ENCODE data around the gene DLG1. TPM values are rescaled to one million over a fixed set of nuclear protein-coding genes. Genes with fewer than 3 reads are reported as not detected.

DLG1 gene
- total and polyA plus RNA-seq, 4 donors, result 12.7 to 51.2 (median 22.3) TPM

DNA sequence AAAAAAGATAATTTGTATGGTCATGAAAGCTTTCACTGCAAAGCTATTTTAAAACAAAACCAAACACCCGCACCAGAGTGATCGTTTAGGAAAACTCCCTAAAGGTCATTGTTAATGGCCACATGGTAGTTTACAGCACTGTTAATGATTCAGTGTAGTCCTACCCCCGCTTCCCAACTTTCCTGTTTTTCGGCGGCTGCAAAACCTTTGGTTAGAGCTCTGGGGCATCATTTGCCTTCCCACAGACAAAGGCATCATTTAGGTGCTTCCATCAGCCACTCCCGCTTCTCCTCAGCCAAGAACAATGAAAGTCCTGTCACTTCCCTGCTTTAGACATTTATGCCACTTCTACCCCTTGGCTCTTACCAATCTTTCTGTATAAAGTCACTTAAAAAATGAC is 279.4 kb downstream of the DLG1 start (continued):
- TF ChIP-seq, protein P1, sequence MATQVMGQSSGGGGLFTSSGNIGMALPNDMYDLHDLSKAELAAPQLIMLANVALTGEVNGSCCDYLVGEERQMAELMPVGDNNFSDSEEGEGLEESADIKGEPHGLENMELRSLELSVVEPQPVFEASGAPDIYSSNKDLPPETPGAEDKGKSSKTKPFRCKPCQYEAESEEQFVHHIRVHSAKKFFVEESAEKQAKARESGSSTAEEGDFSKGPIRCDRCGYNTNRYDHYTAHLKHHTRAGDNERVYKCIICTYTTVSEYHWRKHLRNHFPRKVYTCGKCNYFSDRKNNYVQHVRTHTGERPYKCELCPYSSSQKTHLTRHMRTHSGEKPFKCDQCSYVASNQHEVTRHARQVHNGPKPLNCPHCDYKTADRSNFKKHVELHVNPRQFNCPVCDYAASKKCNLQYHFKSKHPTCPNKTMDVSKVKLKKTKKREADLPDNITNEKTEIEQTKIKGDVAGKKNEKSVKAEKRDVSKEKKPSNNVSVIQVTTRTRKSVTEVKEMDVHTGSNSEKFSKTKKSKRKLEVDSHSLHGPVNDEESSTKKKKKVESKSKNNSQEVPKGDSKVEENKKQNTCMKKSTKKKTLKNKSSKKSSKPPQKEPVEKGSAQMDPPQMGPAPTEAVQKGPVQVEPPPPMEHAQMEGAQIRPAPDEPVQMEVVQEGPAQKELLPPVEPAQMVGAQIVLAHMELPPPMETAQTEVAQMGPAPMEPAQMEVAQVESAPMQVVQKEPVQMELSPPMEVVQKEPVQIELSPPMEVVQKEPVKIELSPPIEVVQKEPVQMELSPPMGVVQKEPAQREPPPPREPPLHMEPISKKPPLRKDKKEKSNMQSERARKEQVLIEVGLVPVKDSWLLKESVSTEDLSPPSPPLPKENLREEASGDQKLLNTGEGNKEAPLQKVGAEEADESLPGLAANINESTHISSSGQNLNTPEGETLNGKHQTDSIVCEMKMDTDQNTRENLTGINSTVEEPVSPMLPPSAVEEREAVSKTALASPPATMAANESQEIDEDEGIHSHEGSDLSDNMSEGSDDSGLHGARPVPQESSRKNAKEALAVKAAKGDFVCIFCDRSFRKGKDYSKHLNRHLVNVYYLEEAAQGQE (IDR thresholded peaks at IDR 0.05), result no peak
- TF ChIP-seq HNF4A (conservative IDR thresholded peaks at IDR 0.05), result no peak

DNA sequence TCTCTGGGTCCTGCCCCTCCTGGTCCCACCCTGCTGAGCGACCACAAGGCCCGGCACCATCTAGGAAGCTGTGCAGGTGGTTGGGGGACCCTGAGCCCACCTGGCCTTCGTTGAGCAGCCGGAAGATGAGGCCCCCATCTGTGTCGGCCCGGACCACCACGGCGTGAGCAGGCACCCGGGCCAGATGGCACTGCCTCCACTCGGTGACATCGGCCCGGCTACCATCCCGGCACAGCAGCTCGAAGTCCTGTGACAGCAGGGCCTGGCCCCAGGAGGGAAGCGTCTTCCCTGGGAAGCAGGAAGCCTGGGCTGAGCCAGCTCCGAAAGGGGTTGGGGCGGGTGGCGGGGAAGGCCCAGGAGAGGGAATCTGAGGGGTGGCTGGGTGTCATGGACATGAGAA is 281.4 kb downstream of the DLG1 start:
- H3K36me3 ChIP-seq (ENCODE audit: control insufficient read depth in 4 of 4, insufficient read depth in 3 of 4, low read depth in 1 of 4, low read length in 3 of 4), result no peaks in the 10 kb centered on the region
- 97% methylated on average over 18 of the region's 18 CpGs for WGBS
- H3K9me3 ChIP-seq (ENCODE audit: control insufficient read depth in 4 of 4, low read length in 3 of 4), result no peaks in the 10 kb centered on the region
- H3K4me3 ChIP-seq (ENCODE audit: low read depth in 1 of 3, low read length in 3 of 3), result no peak overlapping the region
- no peak for DNase-seq (ENCODE audit: low spot score)
- H3K27ac ChIP-seq (ENCODE audit: low read depth in 1 of 2, low read length in 2 of 2), result no peak overlapping the region
- TF ChIP-seq YY1 (IDR thresholded peaks at IDR 0.05) (no peak), EGR1 (IDR thresholded peaks at IDR 0.05; ENCODE audit: low read depth in 2 of 2) (no peak), HNF4A (conservative IDR thresholded peaks at IDR 0.05) (no peak), SP1 (IDR thresholded peaks at IDR 0.05) (no peak), GABPA (IDR thresholded peaks at IDR 0.05 in 1 of 2, conservative IDR thresholded peaks at IDR 0.05 in 1 of 2) (no peak), FOXA1 (IDR thresholded peaks at IDR 0.05) (no peak)
- H3K9ac ChIP-seq (ENCODE audit: low read depth in 1 of 2, low read length in 2 of 2), result no peak overlapping the region
- H3K27me3 ChIP-seq (ENCODE audit: control insufficient read depth in 4 of 4, insufficient read depth in 4 of 4, low read length in 3 of 4), result no peaks in the 10 kb centered on the region
- H3K4me1 ChIP-seq (ENCODE audit: control insufficient read depth in 4 of 4, insufficient read depth in 4 of 4, low read length in 3 of 4), result no peaks in the 10 kb centered on the region

DNA sequence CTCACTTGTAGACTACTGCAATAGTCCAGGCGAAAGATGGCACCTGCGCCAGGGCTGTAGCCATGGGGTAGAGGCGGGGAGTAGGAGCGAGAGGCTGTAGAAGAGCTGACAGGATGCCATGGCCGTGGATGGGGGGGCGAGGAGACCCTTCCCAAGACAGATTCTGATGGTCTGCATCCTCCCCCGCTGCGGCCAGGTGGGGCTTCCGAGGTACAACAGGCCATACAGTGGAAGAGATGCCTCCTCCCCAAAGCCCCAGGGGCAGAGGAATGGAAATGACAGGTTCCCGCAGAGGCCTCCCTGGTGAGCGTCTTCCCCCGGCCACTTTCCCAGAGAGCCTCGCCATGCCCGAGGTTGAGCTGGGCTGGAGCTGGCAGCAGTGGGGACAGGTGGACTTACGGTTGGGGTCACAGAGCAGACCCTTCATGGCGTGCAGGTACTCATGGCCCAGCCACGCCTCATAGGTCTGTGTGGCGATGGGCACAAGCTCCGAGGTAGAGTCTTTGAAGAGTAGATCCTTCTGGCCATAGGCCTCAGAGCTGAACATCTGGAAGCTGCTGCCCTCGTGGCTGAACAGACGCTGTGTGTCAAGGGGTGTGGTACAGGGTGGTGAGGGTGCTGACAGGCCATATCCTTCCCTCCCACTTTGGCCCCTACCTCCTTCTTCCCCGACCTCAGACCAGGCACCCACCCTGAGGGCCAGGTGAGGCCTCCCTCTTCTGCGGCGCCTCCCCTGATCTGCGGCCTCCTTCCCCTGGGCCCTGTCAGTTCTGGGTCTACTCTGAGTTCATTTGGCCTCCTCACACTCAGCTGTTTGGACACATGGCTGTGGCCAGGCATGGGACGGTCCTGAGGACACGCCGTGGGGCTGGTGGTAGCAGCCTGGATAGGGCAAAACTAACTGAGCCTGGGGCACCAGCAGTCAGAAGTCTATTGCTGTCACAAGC is 282.3 kb downstream of the DLG1 start:
- H3K36me3 ChIP-seq (ENCODE audit: control insufficient read depth in 4 of 4, insufficient read depth in 3 of 4, low read depth in 1 of 4, low read length in 3 of 4), result no peaks in the 10 kb centered on the region
- no peak overlapping the region for H3K27ac ChIP-seq (ENCODE audit: low read depth in 1 of 2, low read length in 2 of 2)
- no peak overlapping the region for H3K4me3 ChIP-seq (ENCODE audit: low read depth in 1 of 3, low read length in 3 of 3)
- no peaks in the 10 kb centered on the region for H3K9me3 ChIP-seq (ENCODE audit: control insufficient read depth in 4 of 4, low read length in 3 of 4)
- no peaks in the 10 kb centered on the region for H3K4me1 ChIP-seq (ENCODE audit: control insufficient read depth in 4 of 4, insufficient read depth in 4 of 4, low read length in 3 of 4)
- H3K9ac ChIP-seq (ENCODE audit: low read depth in 1 of 2, low read length in 2 of 2), result no peak overlapping the region
- WGBS, result 94% methylated on average over 28 of the region's 28 CpGs
- no peaks in the 10 kb centered on the region for H3K27me3 ChIP-seq (ENCODE audit: control insufficient read depth in 4 of 4, insufficient read depth in 4 of 4, low read length in 3 of 4)
- no peak for DNase-seq (ENCODE audit: low spot score)
- TF ChIP-seq RAD21 (IDR thresholded peaks at IDR 0.05) (no peak), JUND (IDR thresholded peaks at IDR 0.05) (no peak), FOXA2 (IDR thresholded peaks at IDR 0.05) (no peak), SP1 (IDR thresholded peaks at IDR 0.05) (no peak)

DNA sequence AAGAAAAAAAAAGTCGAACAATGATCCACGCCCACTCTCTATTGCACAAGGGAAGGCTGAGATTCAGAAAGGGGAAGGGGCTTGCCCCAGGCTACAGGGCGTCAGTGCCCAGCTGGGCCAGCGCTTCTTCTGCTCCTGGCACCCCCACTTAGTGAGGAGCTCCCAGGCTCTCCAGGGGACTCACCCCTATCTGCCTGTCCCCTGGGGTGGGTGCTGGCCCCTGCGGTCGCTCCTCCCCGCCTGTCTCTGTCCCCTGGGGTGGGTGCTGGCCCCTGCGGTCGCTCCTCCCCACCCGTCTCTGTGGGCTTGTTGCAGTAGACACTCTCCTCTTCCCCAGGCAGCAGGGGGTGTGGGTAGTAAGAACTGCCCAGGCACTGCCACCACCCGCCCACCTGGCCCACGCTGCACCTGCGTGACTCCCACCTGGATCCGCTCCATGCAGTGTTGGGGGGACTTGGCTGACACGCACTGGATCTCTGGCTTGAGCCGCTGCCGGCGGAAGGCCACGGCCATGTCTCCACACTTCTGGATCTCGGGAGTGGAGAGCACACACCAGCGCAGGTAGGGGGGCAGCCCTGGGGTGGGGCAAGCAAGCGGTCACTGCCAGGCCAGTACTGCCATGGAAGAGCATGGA is 283.4 kb downstream of the DLG1 start:
- TF ChIP-seq GABPA (IDR thresholded peaks at IDR 0.05 in 1 of 2, conservative IDR thresholded peaks at IDR 0.05 in 1 of 2) (no peak), SP1 (IDR thresholded peaks at IDR 0.05) (no peak), TAF1 (conservative IDR thresholded peaks at IDR 0.05) (no peak), FOXA1 (IDR thresholded peaks at IDR 0.05) (no peak), NR2F2 (IDR thresholded peaks at IDR 0.05) (no peak), YY1 (IDR thresholded peaks at IDR 0.05) (no peak), HNF4A (conservative IDR thresholded peaks at IDR 0.05) (no peak), RAD21 (IDR thresholded peaks at IDR 0.05) (no peak)
- TF ChIP-seq, protein P2, sequence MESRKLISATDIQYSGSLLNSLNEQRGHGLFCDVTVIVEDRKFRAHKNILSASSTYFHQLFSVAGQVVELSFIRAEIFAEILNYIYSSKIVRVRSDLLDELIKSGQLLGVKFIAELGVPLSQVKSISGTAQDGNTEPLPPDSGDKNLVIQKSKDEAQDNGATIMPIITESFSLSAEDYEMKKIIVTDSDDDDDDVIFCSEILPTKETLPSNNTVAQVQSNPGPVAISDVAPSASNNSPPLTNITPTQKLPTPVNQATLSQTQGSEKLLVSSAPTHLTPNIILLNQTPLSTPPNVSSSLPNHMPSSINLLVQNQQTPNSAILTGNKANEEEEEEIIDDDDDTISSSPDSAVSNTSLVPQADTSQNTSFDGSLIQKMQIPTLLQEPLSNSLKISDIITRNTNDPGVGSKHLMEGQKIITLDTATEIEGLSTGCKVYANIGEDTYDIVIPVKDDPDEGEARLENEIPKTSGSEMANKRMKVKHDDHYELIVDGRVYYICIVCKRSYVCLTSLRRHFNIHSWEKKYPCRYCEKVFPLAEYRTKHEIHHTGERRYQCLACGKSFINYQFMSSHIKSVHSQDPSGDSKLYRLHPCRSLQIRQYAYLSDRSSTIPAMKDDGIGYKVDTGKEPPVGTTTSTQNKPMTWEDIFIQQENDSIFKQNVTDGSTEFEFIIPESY (IDR thresholded peaks at IDR 0.05), result no peak
- Histone ChIP-seq H3K4me3 (ENCODE audit: low read depth in 1 of 3, low read length in 3 of 3) (no peak overlapping the region), H3K4me1 (ENCODE audit: control insufficient read depth in 4 of 4, insufficient read depth in 4 of 4, low read length in 3 of 4) (no peaks in the 10 kb centered on the region), H3K9me3 (ENCODE audit: control insufficient read depth in 4 of 4, low read length in 3 of 4) (no peaks in the 10 kb centered on the region), H3K27ac (ENCODE audit: low read depth in 1 of 2, low read length in 2 of 2) (no peak overlapping the region), H3K27me3 (ENCODE audit: control insufficient read depth in 4 of 4, insufficient read depth in 4 of 4, low read length in 3 of 4) (no peaks in the 10 kb centered on the region), H3K9ac (ENCODE audit: low read depth in 1 of 2, low read length in 2 of 2) (no peak overlapping the region), H3K36me3 (ENCODE audit: control insufficient read depth in 4 of 4, insufficient read depth in 3 of 4, low read depth in 1 of 4, low read length in 3 of 4) (no peaks in the 10 kb centered on the region)
- no peak for DNase-seq (ENCODE audit: low spot score)
- WGBS, result 94% methylated on average over 22 of the region's 22 CpGs

Measured in liver (tissue), 9 donors.